ENCODE results near the gene MIB2. TPM values are rescaled to one million over a fixed set of nuclear protein-coding genes. Genes with fewer than 3 reads are reported as not detected.
A peak's percentile ranks its signal among the peaks of the same experiment; 100 is the strongest.
"Not testable (repeated sequence)": the region's sequence is repeated elsewhere in the genome, so short reads cannot be mapped to it uniquely, and the experiment has no call there.

MIB2 gene
- polyA plus RNA-seq, 3 donors from 2014 or later = 44.0 to 89.0 (median 86.7) TPM

GRCh38 chr1:1671365-1672119 lies 56.2 kb downstream of the MIB2 start:
- H3K4me1 Mint-ChIP-seq = peaks cover 0 to 4% of the 10 kb centered on the region in 2 donors

GRCh38 chr1:1672181-1672965 lies 57.1 kb downstream of the MIB2 start:
- peaks cover 4 to 6% of the 10 kb centered on the region in 2 donors for H3K4me1 Mint-ChIP-seq
- no peak overlapping the region for H3K4me3 Mint-ChIP-seq
- H3K9me3 Mint-ChIP-seq = no peaks in the 10 kb centered on the region
- no peak for DNase-seq
- peaks cover 2 to 3% (median 2%) of the 10 kb centered on the region in 3 donors for H3K36me3 Mint-ChIP-seq
- H3K27me3 Mint-ChIP-seq (ENCODE audit: low read depth in 3 of 3) = peaks cover 0 to 5% (median 2%) of the 10 kb centered on the region in 3 donors
- no peak overlapping the region for H3K27ac Mint-ChIP-seq

More at GRCh38 chr1:1671365-1672119, 56.2 kb downstream of the MIB2 start:
- H3K27me3 Mint-ChIP-seq (ENCODE audit: low read depth in 3 of 3) = peaks cover 0 to 2% (median 0%) of the 10 kb centered on the region in 3 donors
- H3K36me3 Mint-ChIP-seq = peaks cover 3 to 4% (median 3%) of the 10 kb centered on the region in 3 donors
- H3K9me3 Mint-ChIP-seq = no peaks in the 10 kb centered on the region
- no peak overlapping the region for H3K4me3 Mint-ChIP-seq
- H3K27ac Mint-ChIP-seq = no peak overlapping the region
- no peak for DNase-seq

- not testable (repeated sequence) for DNase-seq, H3K4me3 Mint-ChIP-seq, H3K9me3 Mint-ChIP-seq, H3K36me3 Mint-ChIP-seq, H3K27ac Mint-ChIP-seq
- H3K27me3 Mint-ChIP-seq (ENCODE audit: low read depth in 3 of 3) = peaks cover 8 to 17% (median 10%) of the 10 kb centered on the region in 3 donors
- H3K4me1 Mint-ChIP-seq = peaks cover 24 to 25% of the 10 kb centered on the region in 2 donors
Observed at GRCh38 chr1:1674806-1675205, 59.5 kb downstream of the MIB2 start.

- DNase-seq, H3K4me3 Mint-ChIP-seq, H3K36me3 Mint-ChIP-seq, H3K27ac Mint-ChIP-seq, H3K9me3 Mint-ChIP-seq: not testable (repeated sequence)
- H3K4me1 Mint-ChIP-seq = peaks cover 24 to 25% of the 10 kb centered on the region in 2 donors
- peaks cover 8 to 17% (median 10%) of the 10 kb centered on the region in 3 donors for H3K27me3 Mint-ChIP-seq (ENCODE audit: low read depth in 3 of 3)
Observed at GRCh38 chr1:1675218-1675617, 59.9 kb downstream of the MIB2 start.

GRCh38 chr1:1676087-1676486 lies 60.8 kb downstream of the MIB2 start:
- not testable (repeated sequence) for H3K4me3 Mint-ChIP-seq, H3K36me3 Mint-ChIP-seq, H3K9me3 Mint-ChIP-seq, H3K27ac Mint-ChIP-seq
- peak in 1 of 3 donors; percentile 12 for DNase-seq
- Mint-ChIP-seq H3K4me1 (peaks cover 24 to 25% of the 10 kb centered on the region in 2 donors), H3K27me3 (ENCODE audit: low read depth in 3 of 3) (peaks cover 8 to 17% (median 10%) of the 10 kb centered on the region in 3 donors)

GRCh38 chr1:1677718-1678580 lies 62.6 kb downstream of the MIB2 start:
- Mint-ChIP-seq H3K36me3 (no peaks in the 10 kb centered on the region), H3K4me3 (peak overlapping the region; percentile 80 to 85 (median 82)), H3K27ac (peak overlapping the region; percentile 96 to 98 (median 97)), H3K4me1 (peaks cover 25 to 26% of the 10 kb centered on the region in 2 donors), H3K27me3 (ENCODE audit: low read depth in 3 of 3) (peaks cover 8 to 17% (median 10%) of the 10 kb centered on the region in 3 donors), H3K9me3 (no peaks in the 10 kb centered on the region)
- peak; percentile 71 to 76 (median 74) for DNase-seq

- Mint-ChIP-seq H3K36me3 (no peaks in the 10 kb centered on the region), H3K27ac (peak overlapping the region; percentile 96 to 98 (median 97)), H3K27me3 (ENCODE audit: low read depth in 3 of 3) (peaks cover 8 to 17% (median 10%) of the 10 kb centered on the region in 3 donors), H3K4me1 (peaks cover 25 to 32% of the 10 kb centered on the region in 2 donors), H3K9me3 (no peaks in the 10 kb centered on the region), H3K4me3 (peak overlapping the region; percentile 80 to 85 (median 82))
- peak; percentile 41 to 64 (median 51) for DNase-seq
Observed at GRCh38 chr1:1678581-1679380, 63.5 kb downstream of the MIB2 start.

Other genes with a start within 250 kb of the MIB2 start
- 100 to 1,000 TPM; 168 to 216 (median 190) TPM for gene AURKAIP1, start 240.3 kb upstream of the MIB2 start, polyA plus RNA-seq
- gene CCNL2, start 216.2 kb upstream of the MIB2 start, polyA plus RNA-seq = 10 to 100 TPM; 16.7 to 34.6 (median 22.0) TPM
- gene MRPL20, start 208.2 kb upstream of the MIB2 start, polyA plus RNA-seq = 100 to 1,000 TPM; 167 to 194 (median 182) TPM
- gene ANKRD65, start 194.2 kb upstream of the MIB2 start, polyA plus RNA-seq = not detected
- not detected for gene VWA1, start 179.8 kb upstream of the MIB2 start, polyA plus RNA-seq
- gene ATAD3C, start 165.8 kb upstream of the MIB2 start, polyA plus RNA-seq = 1 to 10 TPM; 1.5 to 4.0 (median 3.1) TPM
- gene ATAD3B, start 143.7 kb upstream of the MIB2 start, polyA plus RNA-seq = 1 to 10 TPM in 2 of 3 donors, under 1 TPM in 1; 0.39 to 5.0 (median 2.5) TPM
- gene ATAD3A, start 103.3 kb upstream of the MIB2 start, polyA plus RNA-seq = 10 to 100 TPM in 1 of 3 donors, 1 to 10 TPM in 2; 6.4 to 14.5 (median 7.3) TPM
- gene TMEM240, start 74.9 kb upstream of the MIB2 start, polyA plus RNA-seq = not detected
- gene SSU72, start 40.6 kb upstream of the MIB2 start, polyA plus RNA-seq = 100 to 1,000 TPM; 159 to 241 (median 160) TPM
- 1 to 10 TPM in 2 of 3 donors, under 1 TPM in 1; 0.64 to 1.4 (median 1.1) TPM for gene FNDC10, start 15.4 kb upstream of the MIB2 start, polyA plus RNA-seq
- 10 to 100 TPM; 10.4 to 22.3 (median 12.6) TPM for gene MMP23B, start 16.7 kb downstream of the MIB2 start, polyA plus RNA-seq
- gene CDK11B, start 43.5 kb downstream of the MIB2 start, polyA plus RNA-seq = 10 to 100 TPM in 1 of 3 donors, 1 to 10 TPM in 2; 4.8 to 25.0 (median 8.1) TPM
- gene SLC35E2B, start 77.3 kb downstream of the MIB2 start, polyA plus RNA-seq = 10 to 100 TPM; 14.4 to 37.7 (median 18.1) TPM
- 10 to 100 TPM in 2 of 3 donors, 1 to 10 TPM in 1; 1.6 to 32.6 (median 14.9) TPM for gene CDK11A, start 108.9 kb downstream of the MIB2 start, polyA plus RNA-seq
- 10 to 100 TPM; 30.9 to 53.3 (median 37.3) TPM for gene NADK, start 163.0 kb downstream of the MIB2 start, polyA plus RNA-seq

All from immature natural killer cell (primary cell).